Breast epithelium (tissue), 3 donors: ENCODE measurements around the gene COL18A1.

Experiments used
- CTCF ChIP-seq, 3 donors: fragments of 450-650 bp; IDR thresholded peaks; one replicate each; pipeline ENCODE4 v1.5.1; 2016 to 2017; ENCODE audit warnings: antibody characterized with exemption in 3 of 3, mild to moderate bottlenecking in 3 of 3, moderate library complexity in 3 of 3
- POLR2A ChIP-seq: fragments of 450-650 bp; IDR thresholded peaks from one replicate; pipeline ENCODE4 v1.6.1; 2016; ENCODE audit warnings: antibody characterized with exemption, mild to moderate bottlenecking, moderate library complexity

DNA sequence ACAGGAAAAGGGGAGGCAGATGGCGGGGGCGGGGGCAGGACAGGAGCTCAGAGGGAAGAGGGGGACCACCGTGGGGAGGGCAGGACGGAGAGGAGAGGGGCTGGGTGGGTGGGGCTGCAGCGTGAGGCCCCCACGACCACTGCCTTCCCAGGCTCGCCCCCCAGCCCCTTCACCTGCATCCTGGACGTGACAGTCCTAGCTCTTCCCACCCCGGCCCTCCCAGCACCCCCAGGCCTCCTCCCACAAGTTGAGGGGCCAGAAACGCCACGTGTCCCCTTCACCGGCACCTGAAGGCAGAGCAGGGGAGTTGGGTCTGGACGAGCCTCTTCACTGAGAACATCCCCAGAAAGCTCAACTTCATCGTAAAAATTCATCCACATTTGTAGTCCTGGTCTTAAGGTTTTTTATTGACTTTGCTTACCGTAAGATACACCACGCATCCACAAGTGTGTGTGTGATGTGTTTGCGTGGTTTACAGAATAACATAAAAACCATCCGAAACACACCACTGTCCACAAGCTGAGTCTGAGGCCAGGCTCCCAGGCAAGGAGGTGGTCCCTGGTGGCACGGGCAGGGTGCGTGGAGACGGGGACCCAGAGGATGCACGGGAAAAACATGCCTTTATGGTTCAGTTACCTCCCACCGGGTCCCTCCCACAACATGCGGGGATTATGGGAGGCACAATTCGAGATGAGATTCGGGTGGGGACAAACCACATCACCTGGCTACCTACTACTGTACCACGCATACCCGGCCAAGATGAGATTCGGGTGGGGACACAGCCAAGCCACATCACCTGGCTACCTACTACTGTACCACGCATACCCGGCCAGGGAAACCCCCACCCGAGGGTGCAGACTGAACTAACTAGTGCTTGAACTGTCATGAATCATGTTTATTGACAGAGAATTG, 13.9 kb upstream of the COL18A1 start:
- TF ChIP-seq CTCF (IDR thresholded peaks at IDR 0.05) (no peak), POLR2A (no peak)
